NCI-H82 (cell line): ENCODE results near the gene UGT2B17.
"Not testable (repeated sequence)": the region's sequence is repeated elsewhere in the genome, so short reads cannot be mapped to it uniquely, and the experiment has no call there.

Source experiments
- DNase-seq: peaks from one replicate; lab custom pipeline; 2025; lab: John Stamatoyannopoulos, UW

The UGT2B17 gene

DNA sequence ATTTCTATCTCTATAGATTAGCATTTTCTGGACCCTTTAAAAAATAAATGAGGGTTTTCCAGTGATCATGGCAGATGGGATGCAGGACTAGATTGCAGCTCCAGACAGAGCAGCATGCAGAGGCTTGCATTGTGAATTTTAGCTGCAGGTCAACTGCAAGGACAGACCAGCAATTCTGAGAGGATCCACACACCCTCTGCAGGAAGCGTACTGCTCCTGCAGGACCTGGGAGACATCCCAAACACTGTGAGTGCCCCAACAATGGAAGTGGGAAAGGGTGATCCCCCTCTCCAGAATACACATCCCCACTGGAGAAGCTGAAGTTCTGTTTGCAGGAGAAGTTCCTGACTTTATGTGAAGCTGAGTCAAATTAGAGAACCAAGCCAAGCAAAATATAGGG lies 7.1 kb downstream of the UGT2B17 start:
- not testable (repeated sequence) for DNase-seq

- not testable (repeated sequence) for DNase-seq
Measured at GRCh38 chr4:68568535-68568934, 7.6 kb downstream of the UGT2B17 start.

- peak; percentile 1 for DNase-seq
Measured at GRCh38 chr4:68566364-68566763, 9.8 kb downstream of the UGT2B17 start.

DNA sequence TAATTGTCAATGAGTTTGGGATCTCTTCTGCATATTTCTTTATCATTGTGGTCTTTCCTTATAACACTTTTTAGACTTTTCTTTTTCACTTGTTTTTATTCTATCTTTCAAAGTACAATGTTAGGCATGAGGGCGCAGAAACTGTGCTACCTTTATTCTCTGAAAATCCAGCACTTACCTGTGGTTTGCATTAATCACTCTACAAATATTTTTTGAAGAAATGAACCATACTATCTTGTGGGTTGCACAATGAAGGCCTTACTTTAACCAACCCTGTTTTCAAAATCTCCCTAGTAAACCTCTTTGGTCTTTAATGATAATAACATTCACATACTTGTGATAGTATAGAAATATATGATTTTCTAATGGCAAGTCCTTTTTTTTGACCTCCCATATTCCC lies 11.0 kb downstream of the UGT2B17 start:
- DNase-seq, result not testable (repeated sequence)

GRCh38 chr4:68560364-68561070 lies 15.6 kb downstream of the UGT2B17 start:
- DNase-seq, result not testable (repeated sequence)

- not testable (repeated sequence) for DNase-seq
Measured at GRCh38 chr4:68553830-68554229, 22.3 kb downstream of the UGT2B17 start.

GRCh38 chr4:68552818-68553811 lies 23.0 kb downstream of the UGT2B17 start:
- DNase-seq, result not testable (repeated sequence)

GRCh38 chr4:68542742-68543141 lies 33.4 kb downstream of the UGT2B17 start:
- peak; percentile 17 for DNase-seq

GRCh38 chr4:68536375-68536774 lies 39.7 kb downstream of the UGT2B17 start:
- no peak for DNase-seq

DNA sequence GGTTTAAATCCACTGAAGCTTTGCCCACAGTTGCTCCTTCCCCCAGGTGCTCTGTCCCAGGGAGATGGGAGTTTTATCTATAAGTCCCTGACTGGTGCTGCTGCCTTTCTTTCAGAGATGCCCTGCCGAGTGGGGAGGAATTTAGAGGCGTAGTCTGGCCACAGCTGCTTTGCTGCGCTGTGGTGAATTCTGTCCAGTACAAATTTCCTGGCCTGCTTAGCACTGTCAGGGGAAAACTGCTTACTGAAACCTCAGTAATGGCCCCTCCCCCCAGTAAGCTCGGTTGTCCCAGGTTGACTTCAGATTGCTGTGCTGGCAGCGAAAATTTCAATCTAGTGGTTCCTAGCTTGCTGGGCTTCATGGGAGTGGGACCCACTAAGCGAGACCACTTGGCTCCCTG lies 40.1 kb downstream of the UGT2B17 start:
- DNase-seq, result no peak

DNA sequence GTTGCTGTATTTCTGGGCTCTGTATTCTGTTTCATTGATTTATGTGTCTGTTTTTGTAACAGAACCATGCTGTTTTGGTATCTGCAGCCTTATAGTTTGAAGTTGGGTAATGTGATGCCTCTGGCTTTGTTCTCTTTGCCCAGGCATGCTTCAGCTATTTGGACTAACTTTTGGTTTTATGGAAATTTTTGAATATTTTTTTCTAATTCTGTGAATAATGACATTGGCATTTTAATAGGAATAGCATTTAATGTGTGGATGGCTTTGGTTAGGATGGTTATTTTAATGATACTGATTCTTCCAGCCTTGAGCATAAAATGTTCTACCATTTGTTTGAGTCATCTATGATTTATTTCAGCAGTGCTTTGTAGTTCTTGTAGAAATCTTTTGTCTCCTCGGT lies 53.9 kb downstream of the UGT2B17 start:
- DNase-seq, result not testable (repeated sequence)

DNA sequence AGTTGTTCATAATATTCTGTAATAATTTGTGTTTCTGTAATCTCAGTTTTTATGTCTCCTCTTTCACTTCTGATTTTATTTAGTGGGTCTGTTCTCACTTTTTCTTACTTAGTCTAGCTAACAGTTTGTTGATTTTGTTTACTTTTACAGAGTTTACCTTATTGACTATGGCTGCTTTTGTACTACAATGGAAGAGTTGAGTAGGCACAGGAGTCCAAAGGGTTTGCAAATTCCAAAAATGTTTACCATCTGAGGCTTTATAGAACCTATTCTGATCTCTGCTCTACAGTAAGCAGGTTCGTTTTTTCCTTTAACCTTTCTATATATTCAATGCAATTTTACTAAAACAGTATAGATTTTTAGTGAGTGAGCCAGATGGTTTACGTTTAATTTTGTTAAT lies 55.1 kb downstream of the UGT2B17 start:
- no peak for DNase-seq

DNA sequence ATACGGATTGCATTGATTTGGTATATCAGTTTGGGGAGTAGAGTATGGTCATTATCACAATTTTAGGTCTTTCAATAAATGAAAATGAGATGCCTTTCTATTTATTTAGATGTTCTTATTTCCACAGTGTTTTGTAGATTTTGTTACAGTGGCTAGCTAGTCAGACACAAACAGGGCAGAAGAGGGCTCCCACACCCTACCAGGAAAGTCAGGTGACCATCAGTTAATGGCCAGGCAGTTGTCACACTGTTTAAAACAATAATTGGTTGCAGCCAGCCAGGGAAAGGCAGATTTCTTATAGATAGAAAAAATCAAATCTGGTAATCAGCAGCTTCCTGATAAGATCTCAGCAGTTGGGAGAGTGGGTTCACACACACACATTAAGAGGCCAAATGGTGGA lies 57.2 kb downstream of the UGT2B17 start:
- DNase-seq, result no peak

- DNase-seq, result not testable (repeated sequence)
Measured at GRCh38 chr4:68505452-68505851, 70.7 kb downstream of the UGT2B17 start.

- DNase-seq, result not testable (repeated sequence)
Measured at GRCh38 chr4:68504836-68505235, 71.3 kb downstream of the UGT2B17 start.

DNA sequence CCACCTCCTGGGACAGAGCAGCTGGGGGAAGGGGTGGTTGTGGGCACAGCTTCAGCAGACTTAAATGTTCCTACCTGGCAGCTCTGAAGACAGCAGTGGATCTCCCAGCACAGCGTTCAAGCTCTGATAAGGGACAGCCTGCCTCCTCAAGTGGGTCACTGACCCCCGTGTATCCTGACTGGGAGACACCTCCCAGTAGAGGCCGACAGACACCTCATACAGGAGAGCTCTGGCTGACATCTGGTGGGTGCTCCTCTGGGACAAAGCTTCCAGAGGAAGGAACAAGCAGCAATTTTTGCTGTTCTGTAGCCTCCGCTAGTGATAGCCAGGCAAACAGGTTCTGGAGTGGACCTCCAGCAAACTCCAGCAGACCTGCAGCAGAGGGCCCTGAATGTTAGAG lies 72.7 kb downstream of the UGT2B17 start:
- DNase-seq, result not testable (repeated sequence)

GRCh38 chr4:68499021-68499420 lies 77.1 kb downstream of the UGT2B17 start:
- DNase-seq, result no peak

DNA sequence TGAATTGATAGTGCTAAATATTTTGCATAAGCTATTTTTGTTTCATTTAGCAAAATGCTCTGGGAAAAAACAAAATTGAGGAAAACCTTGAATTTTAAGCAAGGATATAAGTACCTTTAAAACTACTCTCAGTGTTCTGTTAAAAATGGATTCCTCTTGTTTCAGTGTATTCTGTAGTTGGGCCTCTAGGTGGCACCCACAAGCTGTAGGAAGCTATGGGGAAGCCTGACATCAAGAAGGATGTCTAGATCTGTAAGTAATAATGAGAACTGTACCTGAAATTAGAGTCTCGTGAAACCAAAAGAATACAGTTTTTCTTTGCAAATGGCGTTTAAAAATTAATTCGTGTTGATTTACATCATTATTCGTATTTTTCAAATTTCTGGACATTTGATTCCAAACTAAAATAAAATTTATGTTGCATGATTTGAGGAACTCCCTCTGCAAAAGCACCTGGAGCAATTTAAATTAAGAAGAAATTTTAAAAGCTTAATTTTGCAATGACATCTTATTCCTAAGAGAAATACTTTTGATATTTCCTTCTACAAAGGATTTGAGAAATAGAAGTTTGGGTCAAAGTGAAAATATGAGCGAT lies 77.6 kb downstream of the UGT2B17 start:
- DNase-seq, result peak; percentile 67

DNA sequence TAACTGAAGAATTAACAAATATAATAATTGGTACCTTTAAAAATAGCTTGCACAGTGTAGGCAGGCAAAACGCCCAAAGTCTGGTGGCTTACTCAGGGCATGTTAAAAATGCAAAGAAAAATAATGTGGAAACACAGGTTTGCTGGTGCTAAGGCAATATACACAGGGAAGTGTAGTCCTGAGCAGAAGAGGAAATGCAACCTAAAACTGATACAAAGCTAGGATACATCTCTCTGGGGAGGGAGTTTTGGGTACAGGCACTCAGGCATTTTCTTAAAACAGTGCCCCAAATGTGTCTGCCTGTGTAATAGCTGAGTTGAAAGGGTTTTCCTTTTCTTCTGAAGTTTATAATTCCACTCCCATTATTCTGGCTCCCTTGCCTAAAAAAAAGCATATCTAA lies 81.4 kb downstream of the UGT2B17 start:
- DNase-seq, result no peak

- DNase-seq, result peak; percentile 0
Measured at GRCh38 chr4:68490826-68491457, 85.2 kb downstream of the UGT2B17 start.

- DNase-seq, result no peak
Measured at GRCh38 chr4:68489338-68489737, 86.8 kb downstream of the UGT2B17 start.
